ENCODE results near the gene DLG2.

- TF ChIP-seq KDM5B (IDR thresholded peaks at IDR 0.05; ENCODE audit: insufficient replicate concordance, low read depth, low read length) (no peak), E2F1 (CRISPR knock-in tag; IDR thresholded peaks at IDR 0.05) (no peak), REST (IDR thresholded peaks at IDR 0.05; ENCODE audit: borderline replicate concordance) (no peak), REST (CRISPR knock-in tag; IDR thresholded peaks at IDR 0.05; ENCODE audit: low read depth) (no peak), MAFG (tag; conservative IDR thresholded peaks at IDR 0.05) (no peak), CTCF (IDR thresholded peaks at IDR 0.05 in 2 of 3, conservative IDR thresholded peaks at IDR 0.05 in 1 of 3; ENCODE audit: insufficient read depth in 2 of 3, low read depth in 1 of 3, low read length in 3 of 3) (no peak), RERE (CRISPR knock-in tag; IDR thresholded peaks at IDR 0.05; ENCODE audit: borderline replicate concordance) (no peak), NRF1 (conservative IDR thresholded peaks at IDR 0.05 in 1 of 2, IDR thresholded peaks at IDR 0.05 in 1 of 2) (no peak), SUPT5H (IDR thresholded peaks at IDR 0.05) (no peak), ZNF76 (CRISPR knock-in tag; IDR thresholded peaks at IDR 0.05; ENCODE audit: borderline replicate concordance) (no peak), USF1 (CRISPR knock-in tag; IDR thresholded peaks at IDR 0.05) (no peak)
These were observed 1490.2 kb downstream of the DLG2 start for GRCh38 chr11:84136926-84137325.

Data from K562 (cell line).